ENCODE results near the gene ITLN1.
"Not testable (repeated sequence)": the region's sequence is repeated elsewhere in the genome, so short reads cannot be mapped to it uniquely, and the experiment has no call there.

The ITLN1 gene

DNA sequence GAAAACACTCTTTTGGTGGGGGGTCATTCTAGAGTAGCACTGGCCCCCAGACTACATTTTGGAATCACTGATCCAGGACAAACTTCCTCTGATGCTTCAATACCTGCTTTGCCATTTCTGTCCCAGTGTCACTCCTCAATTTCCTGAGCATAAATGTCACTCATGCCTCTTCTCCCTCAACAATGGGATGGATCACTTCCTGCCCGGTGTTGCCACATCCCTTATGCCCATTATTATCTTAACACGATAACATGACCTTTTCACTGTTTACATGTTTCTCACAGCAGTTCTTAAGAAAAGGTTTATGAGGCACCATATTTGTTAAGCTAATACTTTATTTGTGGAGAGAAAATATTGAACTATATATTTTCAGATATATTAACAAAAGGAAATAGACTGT, 3.9 kb upstream of the ITLN1 start:
- no peak overlapping the region for H3K27ac ChIP-seq
- TF ChIP-seq, protein P1, sequence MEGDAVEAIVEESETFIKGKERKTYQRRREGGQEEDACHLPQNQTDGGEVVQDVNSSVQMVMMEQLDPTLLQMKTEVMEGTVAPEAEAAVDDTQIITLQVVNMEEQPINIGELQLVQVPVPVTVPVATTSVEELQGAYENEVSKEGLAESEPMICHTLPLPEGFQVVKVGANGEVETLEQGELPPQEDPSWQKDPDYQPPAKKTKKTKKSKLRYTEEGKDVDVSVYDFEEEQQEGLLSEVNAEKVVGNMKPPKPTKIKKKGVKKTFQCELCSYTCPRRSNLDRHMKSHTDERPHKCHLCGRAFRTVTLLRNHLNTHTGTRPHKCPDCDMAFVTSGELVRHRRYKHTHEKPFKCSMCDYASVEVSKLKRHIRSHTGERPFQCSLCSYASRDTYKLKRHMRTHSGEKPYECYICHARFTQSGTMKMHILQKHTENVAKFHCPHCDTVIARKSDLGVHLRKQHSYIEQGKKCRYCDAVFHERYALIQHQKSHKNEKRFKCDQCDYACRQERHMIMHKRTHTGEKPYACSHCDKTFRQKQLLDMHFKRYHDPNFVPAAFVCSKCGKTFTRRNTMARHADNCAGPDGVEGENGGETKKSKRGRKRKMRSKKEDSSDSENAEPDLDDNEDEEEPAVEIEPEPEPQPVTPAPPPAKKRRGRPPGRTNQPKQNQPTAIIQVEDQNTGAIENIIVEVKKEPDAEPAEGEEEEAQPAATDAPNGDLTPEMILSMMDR (conservative IDR thresholded peaks at IDR 0.05) = no peak

DNA sequence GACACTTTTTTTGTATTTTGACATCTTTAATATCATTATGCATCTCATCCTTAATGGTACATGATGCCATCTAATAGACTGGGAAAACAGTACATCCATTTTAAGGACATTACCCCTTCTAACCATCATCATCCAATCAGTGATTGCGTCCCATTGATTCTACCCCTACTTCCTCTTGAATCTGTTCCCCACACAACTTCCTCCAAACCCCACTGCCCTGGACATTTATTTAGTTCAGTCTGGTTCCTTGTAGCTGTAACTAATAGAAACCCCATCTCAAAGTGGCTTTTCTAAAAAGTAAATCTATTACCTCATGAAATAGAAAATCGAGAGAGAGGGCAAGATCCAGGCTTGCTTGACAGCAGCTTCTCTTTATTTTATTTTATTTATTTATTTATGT, 2.1 kb upstream of the ITLN1 start:
- TF ChIP-seq, protein P1 (conservative IDR thresholded peaks at IDR 0.05) = no peak

DNA sequence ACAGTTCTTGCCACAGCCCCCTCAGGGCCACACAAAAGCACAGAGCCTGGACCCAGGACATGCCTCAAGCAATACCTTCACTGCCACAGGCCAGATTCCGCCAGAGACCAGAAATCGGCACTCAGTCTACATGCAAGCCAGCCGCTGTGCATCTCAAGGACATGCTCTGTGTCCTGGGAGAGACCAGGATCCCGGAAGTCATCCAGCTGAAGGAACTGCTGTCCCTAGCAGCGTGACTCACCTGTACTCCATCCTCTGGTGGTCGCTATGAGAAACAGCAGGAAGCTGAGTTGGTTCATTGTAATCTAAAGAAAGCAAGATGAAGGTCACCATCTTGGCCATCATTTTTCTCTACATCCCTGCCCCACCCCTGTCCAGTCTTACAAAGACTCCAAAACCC, 401 bp downstream of the ITLN1 start:
- no peak overlapping the region for H3K27ac ChIP-seq
- TF ChIP-seq, protein P1 (conservative IDR thresholded peaks at IDR 0.05) = no peak

More for the DNA sequence above, 2.1 kb upstream of the ITLN1 start:
- H3K27ac ChIP-seq = no peak overlapping the region

DNA sequence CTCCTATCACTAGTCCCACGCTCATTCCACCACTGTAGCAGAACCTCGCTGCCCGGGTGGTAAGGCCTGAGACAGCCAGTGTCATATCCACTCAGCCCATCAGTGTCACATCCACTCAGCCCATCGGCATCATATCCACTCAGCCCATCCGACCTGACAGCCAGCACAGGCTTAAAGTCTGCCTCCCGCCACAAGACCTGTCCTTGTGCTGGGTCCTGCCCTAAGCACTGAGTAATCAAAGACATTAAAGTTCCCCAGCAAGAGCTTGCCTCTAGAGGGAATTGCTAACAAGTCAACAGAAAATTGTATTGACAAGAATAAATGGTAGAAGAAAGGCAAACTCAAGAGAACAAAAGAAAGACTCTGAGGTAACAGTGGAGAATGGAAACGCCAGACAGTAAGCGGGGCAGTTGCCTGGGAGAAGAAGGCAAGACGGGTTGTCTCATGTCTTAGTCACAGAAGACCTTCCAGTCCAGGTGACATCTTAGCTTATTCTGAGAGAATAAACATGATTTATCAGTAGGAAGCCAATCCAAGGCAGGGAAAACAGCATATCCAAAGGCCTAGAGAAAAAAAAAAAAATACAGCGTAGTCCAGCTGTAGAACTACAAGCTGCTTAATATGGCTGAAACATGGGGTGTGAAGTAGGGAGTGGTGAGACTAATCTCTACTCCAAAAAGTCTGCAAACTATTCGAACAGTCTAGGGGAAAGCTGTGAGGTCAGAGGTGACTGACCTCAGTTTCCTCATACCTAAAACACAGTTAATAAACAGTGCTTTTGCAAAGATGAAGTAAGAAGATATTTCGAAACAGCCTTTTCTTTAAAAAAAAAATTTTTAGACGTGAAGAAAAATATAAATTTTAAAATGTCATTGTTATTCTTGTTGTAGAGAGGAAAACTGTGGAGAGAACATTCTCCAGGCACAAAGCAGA, 1.1 kb downstream of the ITLN1 start:
- no peak overlapping the region for H3K27ac ChIP-seq
- TF ChIP-seq, protein P1 (conservative IDR thresholded peaks at IDR 0.05) = no peak

DNA sequence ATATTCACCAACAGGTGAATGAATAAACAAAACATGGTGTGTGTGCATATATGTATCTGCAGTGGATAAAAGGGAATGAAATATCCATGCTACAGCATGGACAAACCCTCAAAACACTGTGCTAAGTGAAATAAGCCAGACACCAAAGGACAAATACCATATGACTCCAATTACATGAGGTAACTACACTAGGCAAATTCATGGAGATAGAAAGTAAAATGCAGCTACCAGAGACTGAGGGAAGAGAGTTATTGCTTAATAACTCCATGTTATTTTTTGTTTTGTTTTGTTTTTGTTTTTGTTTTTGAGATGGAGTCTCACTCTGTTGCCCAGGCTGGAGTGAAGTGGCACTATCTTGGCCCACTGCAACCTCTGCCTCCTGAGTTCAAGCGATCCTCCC, 2.4 kb downstream of the ITLN1 start:
- TF ChIP-seq, protein P1 (conservative IDR thresholded peaks at IDR 0.05) = no peak
- no peak overlapping the region for H3K27ac ChIP-seq

DNA sequence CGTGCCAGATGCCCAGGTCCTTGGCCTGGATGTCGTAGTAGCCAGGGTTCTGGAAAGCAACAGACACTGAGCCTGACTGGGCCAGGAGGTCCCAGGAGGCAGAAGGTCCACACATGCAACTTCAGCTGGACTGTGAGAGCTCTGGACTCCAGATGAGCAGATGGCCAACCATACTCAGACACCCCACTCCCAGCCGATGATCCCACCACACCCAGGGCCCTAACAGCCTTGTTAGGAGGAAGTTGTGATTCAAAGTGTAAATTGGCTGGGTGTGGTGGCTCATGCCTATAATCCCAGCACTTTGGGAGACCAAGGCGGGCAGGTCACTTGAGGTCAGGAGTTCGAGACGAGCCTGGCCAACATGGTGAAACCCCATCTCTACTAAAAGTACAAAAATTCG, 3.7 kb downstream of the ITLN1 start:
- H3K27ac ChIP-seq = not testable (repeated sequence)

DNA sequence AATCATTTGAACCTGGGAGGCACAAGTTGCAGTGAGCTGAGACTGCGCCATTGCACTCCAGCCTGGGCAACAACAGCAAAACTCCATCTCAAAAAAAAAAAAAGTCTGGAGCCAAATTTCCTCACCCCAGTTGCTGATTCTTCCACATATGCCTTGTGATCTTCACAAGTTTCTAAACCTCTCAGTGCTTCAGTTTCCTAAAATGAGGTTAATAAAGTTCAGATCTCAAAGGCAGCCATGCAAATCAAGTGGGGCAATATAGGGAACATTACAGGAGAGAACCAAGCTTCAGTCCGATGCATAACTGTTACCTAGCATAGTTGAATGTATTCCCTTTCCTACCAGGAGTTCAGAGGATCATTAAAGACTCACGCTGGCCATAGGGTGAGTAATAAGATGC, 4.8 kb downstream of the ITLN1 start:
- H3K27ac ChIP-seq = no peak overlapping the region
- TF ChIP-seq, protein P1 (conservative IDR thresholded peaks at IDR 0.05) = no peak

DNA sequence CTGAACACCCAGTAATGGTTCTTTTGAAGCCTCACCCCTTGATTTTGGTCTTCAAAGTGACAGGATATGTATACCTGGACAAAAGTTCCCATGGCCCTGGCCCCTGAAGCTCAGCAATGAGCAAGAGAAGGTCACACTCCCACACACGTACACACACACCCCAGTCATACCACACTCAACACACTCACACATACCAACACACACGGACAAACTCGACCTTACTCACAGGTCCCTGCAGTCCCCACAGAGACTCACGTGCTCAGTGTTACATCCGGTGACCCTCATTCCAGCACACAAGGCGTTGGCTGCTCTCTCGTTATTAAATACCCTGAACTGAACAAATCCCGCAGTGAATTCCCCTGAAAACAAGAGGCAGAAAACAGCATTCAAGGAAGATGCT, 5.9 kb downstream of the ITLN1 start:
- TF ChIP-seq, protein P1 (conservative IDR thresholded peaks at IDR 0.05) = no peak

More for the DNA sequence above, 5.9 kb downstream of the ITLN1 start:
- H3K27ac ChIP-seq = no peak overlapping the region

Measured in VCaP (cell line).